Skin of body (tissue), 2 donors: Measurements from ENCODE around the gene RGL2. TPM values are rescaled to one million over a fixed set of nuclear protein-coding genes. Genes with fewer than 3 reads are reported as not detected.
"Not testable (repeated sequence)": the region's sequence is repeated elsewhere in the genome, so short reads cannot be mapped to it uniquely, and the experiment has no call there.

ENCODE experiments used
- DNase-seq: peaks from one replicate; lab custom pipeline; 2025; lab: John Stamatoyannopoulos, UW
- total RNA-seq: library from RNA; depleted of rRNA; stranded (reverse); fragments of >200 nt; gene quantifications from one replicate; pipeline ENCODE4 v1.2.3, GENCODE V29; 2014

The RGL2 gene
- total RNA-seq, result 29.2 TPM

- peak; percentile 73 for DNase-seq
Observed at GRCh38 chr6:33298773-33299236, at the start of gene RGL2. Gene RGL2 (minus strand): TSS chr6:33298942. CDS start chr6:33298610, 332 bp downstream.

- DNase-seq, result no peak
Observed at GRCh38 chr6:33347816-33348215, 49.1 kb upstream of the RGL2 start.

- not testable (repeated sequence) for DNase-seq
Observed at GRCh38 chr6:33346972-33347371, 48.2 kb upstream of the RGL2 start.

GRCh38 chr6:33344701-33345697, 46.3 kb upstream of the RGL2 start:
- peak; percentile 61 for DNase-seq

GRCh38 chr6:33343953-33344611, 45.3 kb upstream of the RGL2 start:
- no peak for DNase-seq

- DNase-seq, result not testable (repeated sequence)
Observed at GRCh38 chr6:33343606-33343952, 44.8 kb upstream of the RGL2 start.

GRCh38 chr6:33339193-33339592, 40.5 kb upstream of the RGL2 start:
- DNase-seq, result no peak

GRCh38 chr6:33336495-33336894, 37.8 kb upstream of the RGL2 start:
- no peak for DNase-seq

- no peak for DNase-seq
Observed at GRCh38 chr6:33335916-33336315, 37.2 kb upstream of the RGL2 start.

- no peak for DNase-seq
Observed at GRCh38 chr6:33333666-33334065, 34.9 kb upstream of the RGL2 start.

GRCh38 chr6:33330736-33331135, 32.0 kb upstream of the RGL2 start:
- DNase-seq, result no peak

- DNase-seq, result no peak
Observed at GRCh38 chr6:33329058-33329457, 30.3 kb upstream of the RGL2 start.

- no peak for DNase-seq
Observed at GRCh38 chr6:33324125-33324524, 25.4 kb upstream of the RGL2 start.

GRCh38 chr6:33323623-33323948, 24.8 kb upstream of the RGL2 start:
- DNase-seq, result no peak

- no peak for DNase-seq
Observed at GRCh38 chr6:33321227-33321626, 22.5 kb upstream of the RGL2 start.

- no peak for DNase-seq
Observed at GRCh38 chr6:33320315-33321181, 21.8 kb upstream of the RGL2 start.

- no peak for DNase-seq
Observed at GRCh38 chr6:33319939-33320314, 21.2 kb upstream of the RGL2 start.

- DNase-seq, result no peak
Observed at GRCh38 chr6:33318426-33319073, 19.8 kb upstream of the RGL2 start.

- peak; percentile 98 for DNase-seq
Observed at GRCh38 chr6:33317669-33318425, 19.1 kb upstream of the RGL2 start, which contains the start of gene ZBTB22. Gene ZBTB22 (minus strand): TSS chr6:33317744. CDS start chr6:33316916, 828 bp downstream.

GRCh38 chr6:33317419-33317668, 18.6 kb upstream of the RGL2 start:
- peak; percentile 60 for DNase-seq
